ENCODE data around the gene FAM120B.

GRCh38 chr6:170280689-170281045 lies 25.9 kb upstream of the FAM120B start:
- TF ChIP-seq, protein P1, sequence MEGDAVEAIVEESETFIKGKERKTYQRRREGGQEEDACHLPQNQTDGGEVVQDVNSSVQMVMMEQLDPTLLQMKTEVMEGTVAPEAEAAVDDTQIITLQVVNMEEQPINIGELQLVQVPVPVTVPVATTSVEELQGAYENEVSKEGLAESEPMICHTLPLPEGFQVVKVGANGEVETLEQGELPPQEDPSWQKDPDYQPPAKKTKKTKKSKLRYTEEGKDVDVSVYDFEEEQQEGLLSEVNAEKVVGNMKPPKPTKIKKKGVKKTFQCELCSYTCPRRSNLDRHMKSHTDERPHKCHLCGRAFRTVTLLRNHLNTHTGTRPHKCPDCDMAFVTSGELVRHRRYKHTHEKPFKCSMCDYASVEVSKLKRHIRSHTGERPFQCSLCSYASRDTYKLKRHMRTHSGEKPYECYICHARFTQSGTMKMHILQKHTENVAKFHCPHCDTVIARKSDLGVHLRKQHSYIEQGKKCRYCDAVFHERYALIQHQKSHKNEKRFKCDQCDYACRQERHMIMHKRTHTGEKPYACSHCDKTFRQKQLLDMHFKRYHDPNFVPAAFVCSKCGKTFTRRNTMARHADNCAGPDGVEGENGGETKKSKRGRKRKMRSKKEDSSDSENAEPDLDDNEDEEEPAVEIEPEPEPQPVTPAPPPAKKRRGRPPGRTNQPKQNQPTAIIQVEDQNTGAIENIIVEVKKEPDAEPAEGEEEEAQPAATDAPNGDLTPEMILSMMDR (IDR thresholded peaks at IDR 0.05) = no peak
- TF ChIP-seq EZH2 (IDR thresholded peaks at IDR 0.05) (no peak), EZH2phosphoT487 (IDR thresholded peaks at IDR 0.05) (no peak)
